ENCODE measurements around the gene NRCAM.
"Not testable (repeated sequence)": the region's sequence is repeated elsewhere in the genome, so short reads cannot be mapped to it uniquely, and the experiment has no call there.

NRCAM gene

DNA sequence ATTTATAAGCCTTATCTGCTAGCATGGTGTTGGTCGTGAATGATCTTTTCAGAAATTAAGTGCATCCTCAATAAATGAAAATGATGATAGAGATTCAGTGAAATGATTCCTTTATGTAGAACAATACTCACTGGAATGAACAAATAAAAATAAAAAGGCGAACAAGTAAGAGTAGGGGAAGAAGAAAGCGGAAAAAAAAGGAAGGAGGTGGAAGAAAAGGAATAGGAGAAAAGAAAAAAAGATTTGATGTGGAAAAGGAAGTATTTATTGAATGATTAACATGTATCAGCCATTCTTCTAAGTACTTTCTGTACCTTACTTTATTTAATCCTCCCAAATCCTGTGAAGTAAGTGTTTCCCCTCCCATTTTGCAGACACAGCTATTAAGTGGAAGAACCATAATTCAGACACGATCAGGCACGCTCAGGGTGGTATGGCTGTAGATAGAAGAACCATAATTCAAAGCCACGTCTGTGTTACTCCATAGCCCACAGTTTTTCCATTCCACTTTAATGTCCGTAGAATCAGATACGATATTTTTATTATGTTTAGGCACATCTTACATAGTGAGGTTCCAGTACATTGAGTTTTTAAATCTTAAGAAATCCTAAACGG, 169.8 kb downstream of the NRCAM start:
- in situ Hi-C loops (cut with MboI; ENCODE audit: low sequenced_read_pairs) = no loop called here

DNA sequence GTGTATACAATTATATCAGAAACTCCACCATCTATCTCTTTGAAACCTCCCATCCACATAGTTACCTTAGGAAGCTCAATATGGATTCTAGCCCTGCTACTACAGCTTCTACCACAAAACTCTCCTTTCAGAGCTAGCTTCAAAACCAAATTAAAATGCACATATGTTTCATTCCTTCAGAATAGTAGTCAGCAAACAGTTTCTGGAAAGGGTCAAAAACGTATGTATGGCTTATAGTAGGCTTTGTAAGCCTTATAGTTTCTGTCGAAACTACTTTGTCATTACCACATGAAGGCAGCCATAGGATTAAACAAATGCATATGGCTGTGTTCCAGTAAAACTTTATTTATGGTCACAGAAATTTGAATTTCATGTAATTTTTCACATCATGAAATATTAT, 170.5 kb downstream of the NRCAM start:
- in situ Hi-C loops (cut with MboI; ENCODE audit: low sequenced_read_pairs) = no loop called here

DNA sequence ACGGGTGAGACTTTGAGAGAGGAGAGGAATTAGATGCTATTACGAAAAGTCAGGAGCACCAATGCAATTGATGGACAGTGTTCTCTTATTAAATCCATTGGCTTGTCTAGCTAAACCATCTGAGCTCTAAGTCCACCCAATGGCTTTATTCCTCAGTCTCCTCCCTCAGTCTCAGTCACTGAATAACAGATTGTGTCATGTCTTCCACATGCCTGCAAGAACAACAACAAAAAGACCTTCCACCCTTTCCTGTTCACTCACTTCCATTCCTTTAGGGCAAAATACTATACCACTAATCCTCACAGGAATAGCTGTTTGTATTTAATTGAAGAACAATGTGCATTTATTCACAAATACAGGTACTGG, 171.2 kb downstream of the NRCAM start:
- in situ Hi-C loops (cut with MboI; ENCODE audit: low sequenced_read_pairs) = no loop called here

DNA sequence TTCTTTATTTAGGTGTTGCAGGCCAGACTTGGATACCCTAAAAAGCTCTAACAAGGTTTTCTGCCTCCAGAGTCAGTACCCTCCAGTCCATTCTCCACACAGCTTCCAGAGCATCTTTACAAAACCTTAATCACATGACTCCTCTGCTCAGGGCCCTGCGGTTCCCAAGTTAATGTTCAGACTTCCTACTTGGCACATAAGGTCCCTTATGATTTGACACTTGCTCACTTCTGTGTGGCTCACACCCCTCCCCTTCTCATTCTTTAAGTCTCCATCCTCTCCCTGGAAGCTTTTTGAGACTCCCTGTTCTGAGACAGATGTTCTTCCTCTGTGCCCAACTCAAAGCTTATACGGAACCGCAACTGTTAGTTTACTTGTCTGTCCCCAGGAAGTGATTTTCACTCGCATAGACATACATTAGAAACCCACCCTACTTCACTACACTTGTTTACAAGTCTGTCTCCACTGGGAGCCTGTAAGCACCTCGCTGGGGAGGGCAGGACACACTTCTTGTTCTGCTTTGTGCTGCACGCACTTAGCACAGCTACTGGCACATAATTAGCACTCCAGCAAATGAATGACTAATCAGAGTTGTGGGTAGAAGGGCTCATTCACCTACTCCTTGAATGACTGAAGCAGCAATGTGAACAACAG, 171.8 kb downstream of the NRCAM start:
- in situ Hi-C loops (cut with MboI; ENCODE audit: low sequenced_read_pairs) = no loop called here

DNA sequence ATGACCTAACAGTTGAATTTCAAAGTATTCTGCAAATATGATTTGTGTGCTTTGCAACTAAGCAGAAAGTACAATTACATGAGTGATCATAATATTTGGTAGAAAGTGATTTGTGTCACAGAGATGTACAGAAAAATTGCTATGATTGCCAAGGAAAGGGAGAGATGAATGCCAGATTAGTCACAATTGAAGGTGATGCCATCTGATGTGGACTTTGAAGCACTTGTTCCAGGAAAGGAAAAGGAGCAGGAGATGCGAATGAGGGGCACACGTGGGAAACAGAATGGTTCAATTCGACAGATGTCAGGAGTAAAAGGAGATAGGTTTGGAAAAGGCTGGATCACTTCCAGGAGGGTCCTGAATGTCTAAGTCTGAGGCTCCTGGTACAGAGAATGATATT, 173.0 kb downstream of the NRCAM start:
- in situ Hi-C loops (cut with MboI; ENCODE audit: low sequenced_read_pairs) = no loop called here

DNA sequence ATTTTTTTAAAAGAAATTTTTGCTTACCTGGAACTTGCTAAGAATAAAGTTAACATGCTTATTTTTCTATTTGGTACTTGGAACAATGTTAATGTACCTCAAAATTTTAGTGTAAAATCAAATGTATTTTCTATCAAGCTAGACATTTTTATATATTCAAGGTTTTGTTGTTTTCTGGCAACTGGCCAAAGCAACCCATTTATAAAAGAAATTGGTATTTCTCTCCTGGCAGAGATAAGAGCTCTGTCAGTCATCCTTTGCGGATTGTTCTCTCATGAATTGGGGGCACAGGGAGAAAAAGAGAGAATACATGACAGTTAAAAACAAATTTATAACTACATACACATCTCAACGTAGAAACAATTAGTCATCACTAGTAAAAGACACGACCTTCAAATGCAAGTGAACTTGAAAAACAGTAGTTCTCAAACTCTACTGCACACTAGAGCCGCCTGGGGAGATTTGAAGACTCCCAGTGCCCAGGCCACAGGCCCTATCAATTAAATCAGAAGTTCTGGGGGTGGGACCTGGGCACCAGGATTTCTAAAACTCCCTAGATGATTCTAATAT, 173.7 kb downstream of the NRCAM start:
- in situ Hi-C loops (cut with MboI; ENCODE audit: low sequenced_read_pairs) = no loop called here

DNA sequence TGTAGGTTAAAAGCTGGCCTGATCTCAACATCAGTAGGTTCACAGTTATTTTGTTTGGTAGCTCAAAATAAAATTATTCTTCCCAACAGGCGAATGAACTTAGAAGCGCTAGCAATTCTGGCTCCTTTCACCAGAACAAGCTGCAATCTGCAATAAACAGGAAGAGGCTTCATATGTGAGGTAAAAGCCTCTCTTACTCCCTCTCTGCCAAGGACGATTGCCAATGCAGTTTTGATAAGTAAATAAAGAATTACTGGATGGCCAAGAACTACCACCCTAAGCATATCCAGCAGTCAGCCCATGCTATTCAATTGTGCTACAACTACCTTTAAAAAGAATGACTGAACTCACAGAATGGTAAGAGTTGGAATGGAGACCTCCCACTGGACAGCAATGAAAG, 176.1 kb downstream of the NRCAM start:
- in situ Hi-C loops (cut with MboI; ENCODE audit: low sequenced_read_pairs) = no loop called here

DNA sequence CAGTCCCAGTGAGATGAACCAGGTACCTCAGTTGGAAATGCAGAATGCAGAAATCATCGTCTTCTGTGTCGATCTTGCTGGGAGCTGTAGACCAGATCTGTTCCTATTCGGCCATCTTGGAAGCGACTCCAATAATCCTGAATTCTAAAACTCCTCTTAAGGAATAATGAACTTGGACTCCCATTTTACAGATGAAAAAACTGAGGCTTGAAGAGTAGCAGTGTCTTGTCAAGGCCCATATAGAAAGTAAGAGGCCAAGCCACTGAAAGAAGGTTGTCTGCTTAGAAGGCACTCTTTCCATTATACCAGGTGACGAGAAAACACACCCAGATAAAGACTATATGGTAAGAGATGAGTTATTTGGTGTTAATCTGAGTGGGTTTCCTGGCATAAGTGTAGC, 177.5 kb downstream of the NRCAM start:
- in situ Hi-C loops (cut with MboI; ENCODE audit: low sequenced_read_pairs) = no loop called here

DNA sequence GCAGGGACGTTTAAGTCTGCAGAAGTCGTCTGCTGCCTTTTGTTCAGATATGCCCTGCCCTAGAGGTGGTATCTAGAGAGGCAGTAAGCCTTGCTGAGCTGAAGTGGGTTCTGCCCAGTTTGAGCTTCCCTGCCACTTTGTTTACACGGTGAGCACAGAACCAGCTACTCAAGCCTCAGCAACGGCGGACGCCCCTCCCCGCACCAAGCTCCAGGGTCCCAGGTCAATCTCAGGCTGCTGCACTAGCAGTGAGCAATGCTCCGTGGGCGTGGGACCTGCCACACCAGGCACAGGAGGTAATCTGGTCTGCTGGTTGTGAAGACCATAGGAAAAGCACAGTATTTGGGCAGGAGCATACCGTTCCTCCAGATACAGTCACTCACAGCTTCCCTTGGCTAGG, 178.0 kb downstream of the NRCAM start:
- in situ Hi-C loops (cut with MboI; ENCODE audit: low sequenced_read_pairs) = no loop called here

DNA sequence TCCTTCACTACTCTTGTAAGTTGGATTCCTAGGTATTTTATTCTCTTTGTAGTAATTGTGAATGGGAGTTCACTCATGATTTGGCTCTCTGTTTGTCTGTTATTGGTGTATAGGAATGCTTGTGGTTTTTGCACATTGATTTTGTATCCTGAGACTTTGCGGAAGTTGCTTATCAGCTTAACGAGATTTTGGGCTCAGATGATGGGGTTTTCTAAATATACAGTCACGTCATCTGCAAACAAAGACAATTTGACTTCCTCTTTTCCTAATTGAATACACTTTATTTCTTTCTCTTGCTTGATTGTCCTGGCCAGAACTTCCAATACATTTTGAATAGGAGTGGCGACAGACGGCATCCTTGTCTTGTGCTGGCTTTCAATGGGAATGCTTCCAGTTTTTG, 181.8 kb downstream of the NRCAM start:
- in situ Hi-C loops (cut with MboI; ENCODE audit: low sequenced_read_pairs) = not testable (repeated sequence)

DNA sequence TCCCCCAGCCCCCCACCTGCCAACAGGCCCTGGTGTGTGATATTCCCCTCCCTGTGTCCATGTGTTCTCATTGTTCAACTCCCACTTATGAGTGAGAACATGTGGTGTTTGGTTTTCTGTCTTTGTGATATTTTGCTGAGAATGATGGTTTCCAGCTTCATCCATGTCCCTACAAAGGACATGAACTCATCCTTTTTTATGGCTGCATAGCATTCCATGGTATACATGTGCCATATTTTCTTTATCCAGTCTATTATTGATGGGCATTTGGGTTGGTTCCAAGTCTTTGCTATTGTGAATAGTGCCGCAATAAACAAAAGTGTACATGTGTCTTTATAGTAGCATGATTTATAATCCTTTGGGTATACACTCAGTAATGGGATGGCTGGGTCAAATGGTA, 183.3 kb downstream of the NRCAM start:
- in situ Hi-C loops (cut with MboI; ENCODE audit: low sequenced_read_pairs) = not testable (repeated sequence)

DNA sequence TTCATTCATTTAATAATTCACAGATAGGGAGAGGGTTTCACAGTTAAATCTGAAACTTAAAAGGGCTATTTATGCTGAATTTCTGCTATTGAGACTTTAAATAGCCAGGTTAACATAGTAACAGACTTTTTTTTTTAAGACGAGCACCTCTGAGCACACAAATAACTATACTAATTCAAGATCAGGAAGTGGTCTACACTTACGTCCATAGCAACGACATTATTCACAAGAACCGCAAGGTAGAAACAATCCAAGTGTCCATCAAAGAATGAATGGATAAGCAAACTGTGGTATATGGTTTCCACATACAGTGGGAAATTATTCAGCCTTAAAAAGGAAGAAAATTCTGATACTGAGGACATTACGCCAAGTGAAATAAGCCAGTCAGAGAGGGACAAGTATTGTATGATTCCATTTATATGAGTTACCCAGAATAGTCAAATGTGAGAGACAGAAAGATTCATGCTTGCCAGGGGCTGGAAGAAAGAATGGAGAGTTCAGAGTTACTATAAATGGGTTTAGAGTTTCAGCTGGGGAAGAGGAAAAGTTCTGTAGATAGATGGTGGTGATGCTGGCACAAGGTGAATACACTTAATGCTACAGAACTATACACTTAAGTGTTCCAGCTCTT, 185.7 kb downstream of the NRCAM start:
- in situ Hi-C loops (cut with MboI; ENCODE audit: low sequenced_read_pairs) = no loop called here

DNA sequence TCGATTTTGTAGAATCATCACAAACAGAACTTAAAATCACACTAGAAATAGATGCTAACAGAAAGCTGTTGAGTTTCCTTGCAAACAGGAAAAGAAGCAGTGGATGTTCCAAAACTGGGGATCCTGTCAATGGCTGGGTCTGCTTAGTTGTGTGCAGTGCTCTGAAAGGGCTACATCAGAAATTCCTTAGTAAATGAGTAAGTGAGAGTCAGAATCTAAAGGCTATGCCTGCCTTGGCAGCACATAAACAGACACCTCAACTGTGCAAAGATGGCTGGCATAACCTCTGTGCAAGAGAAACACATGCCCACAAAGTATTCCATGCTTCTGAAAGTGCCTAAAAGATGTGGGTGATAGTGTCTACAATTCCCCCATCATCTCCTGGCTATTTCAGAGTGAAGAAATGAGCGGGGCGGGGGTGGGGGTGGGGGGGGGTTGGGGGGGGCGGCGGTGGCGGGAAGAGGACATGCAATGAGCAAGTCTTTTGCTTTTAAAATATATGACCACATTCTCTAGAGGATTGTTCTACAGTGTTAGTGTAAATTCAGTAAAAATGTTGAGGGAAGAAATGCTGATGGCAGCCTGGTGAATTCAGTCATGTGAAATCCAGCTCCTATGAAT, 187.9 kb downstream of the NRCAM start:
- in situ Hi-C loops (cut with MboI; ENCODE audit: low sequenced_read_pairs) = no loop called here

DNA sequence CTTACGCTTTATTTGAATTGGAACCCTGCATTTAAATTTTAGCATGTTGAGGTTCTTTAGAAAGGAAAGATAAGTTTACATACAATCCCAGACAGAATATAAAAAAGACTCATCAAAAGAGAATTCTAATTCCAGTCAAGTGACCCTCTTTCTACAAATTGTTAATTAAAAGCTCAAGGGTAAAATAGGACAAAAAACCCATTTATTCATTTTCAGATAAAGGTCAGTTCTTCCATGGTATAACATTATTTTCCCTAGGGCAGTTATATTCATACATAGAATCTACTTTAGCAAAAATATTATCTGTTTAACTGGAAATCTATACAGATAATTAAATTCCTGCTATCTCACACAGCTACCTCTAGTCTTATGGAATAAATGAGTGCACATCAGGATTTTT, 188.6 kb downstream of the NRCAM start:
- in situ Hi-C loops (cut with MboI; ENCODE audit: low sequenced_read_pairs) = no loop called here

DNA sequence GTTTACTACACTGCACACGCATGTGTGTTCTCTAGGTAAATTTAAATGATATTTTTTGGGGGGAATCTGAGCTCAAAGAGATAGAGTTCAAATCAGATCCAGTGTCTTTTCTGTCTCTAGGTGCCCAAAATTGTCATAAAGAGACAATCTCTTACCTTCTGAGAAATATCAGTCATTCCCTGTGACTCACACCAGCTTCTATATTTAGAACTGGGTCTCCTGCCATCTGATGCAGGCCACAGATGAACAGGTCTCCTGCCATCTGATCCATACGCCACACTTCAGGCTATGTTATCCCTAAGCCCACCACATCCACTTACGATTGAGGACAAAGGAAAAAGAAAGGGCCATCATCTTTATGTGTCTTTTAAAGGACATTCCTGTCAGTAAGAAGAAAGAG, 189.7 kb downstream of the NRCAM start:
- in situ Hi-C loops (cut with MboI; ENCODE audit: low sequenced_read_pairs) = no loop called here

DNA sequence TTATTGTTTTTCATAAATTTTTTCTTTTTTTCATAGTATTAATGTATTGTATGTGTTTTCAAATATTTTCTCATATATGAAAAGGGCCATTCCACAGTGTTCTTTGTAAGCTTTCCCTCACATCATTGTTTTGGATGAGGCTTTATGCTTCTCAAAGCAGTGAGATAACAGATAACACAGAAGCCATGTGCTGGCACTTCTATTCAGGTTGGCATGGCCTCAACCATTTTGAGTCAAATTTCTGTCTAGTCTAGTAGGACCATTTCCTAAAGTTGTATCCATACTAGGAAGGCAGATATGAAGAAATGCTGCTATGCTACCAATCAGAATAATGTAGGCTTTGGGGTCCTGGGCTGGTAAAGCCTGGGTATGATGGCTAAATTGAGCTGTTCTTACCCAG, 190.2 kb downstream of the NRCAM start:
- in situ Hi-C loops (cut with MboI; ENCODE audit: low sequenced_read_pairs) = no loop called here

DNA sequence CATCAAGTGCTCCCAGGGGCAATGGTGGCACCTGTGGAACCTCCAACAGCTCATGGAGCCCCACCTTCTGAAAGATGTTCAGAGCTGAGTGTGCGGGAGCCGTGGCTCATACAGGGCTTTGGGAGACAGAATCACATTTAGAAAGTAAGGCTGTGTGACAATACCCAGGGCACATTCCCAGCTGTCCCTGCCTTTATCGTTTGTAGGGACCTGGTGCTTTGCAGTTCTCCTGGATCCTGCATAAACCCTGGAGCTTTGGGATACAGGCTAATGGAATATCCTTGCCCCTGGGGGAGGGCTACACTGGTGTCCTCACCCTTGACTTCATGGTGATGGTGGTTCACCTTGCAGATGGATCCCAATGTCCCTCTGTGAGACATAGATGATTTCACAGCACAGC, 191.2 kb downstream of the NRCAM start:
- in situ Hi-C loops (cut with MboI; ENCODE audit: low sequenced_read_pairs) = no loop called here

DNA sequence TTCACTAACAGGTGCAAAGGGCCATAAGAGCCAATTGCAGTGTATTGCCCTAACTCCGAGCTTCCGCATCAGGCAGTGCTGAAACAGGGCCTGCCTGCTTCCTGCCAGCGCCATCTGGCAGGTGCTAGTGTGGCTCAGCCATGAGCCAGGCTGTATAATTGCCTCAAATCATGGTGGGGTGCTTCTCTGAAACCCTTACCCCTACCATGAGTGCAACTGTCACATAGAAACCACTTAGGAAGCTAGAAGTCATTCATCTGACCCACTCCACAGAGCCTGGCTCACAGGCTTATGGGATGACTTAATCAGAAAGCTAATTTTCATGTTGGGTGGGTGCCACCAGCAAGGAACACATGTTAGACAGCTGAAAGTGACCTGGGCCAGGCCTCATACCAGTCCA, 192.8 kb downstream of the NRCAM start:
- in situ Hi-C loops (cut with MboI; ENCODE audit: low sequenced_read_pairs) = no loop called here

DNA sequence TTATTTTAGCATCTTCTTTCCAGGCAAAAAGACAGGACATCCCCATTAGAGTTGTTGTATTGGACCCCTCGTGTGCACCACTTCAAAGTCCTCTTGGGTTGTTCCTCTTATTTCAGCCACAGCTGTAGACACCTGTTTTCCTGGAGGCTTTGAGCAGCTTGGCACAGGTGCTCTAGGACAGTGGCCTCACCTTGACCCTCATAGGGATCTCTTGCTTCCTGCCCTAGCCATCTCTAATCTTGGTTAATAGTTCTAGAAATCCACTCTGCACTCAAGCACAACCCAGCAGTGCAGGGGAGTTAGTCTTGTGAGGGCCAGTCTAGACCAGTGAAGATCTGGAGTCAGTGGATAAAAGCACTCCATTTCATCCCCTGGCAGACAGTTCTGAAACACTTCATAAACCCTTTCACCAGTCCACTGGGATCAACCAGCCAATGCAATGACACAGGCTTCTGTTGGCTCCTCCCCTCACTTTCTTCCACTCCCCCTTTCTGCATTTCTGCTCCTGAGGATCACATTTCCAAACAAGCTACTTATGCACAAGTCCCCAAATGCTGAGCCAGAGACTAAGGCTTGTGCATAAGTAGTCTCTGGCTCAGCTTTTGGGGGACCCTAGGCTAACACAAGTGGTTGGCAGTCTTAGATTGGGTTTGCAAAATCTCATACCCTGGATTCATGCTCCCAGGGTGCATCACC, 194.5 kb downstream of the NRCAM start:
- in situ Hi-C loops (cut with MboI; ENCODE audit: low sequenced_read_pairs) = no loop called here

DNA sequence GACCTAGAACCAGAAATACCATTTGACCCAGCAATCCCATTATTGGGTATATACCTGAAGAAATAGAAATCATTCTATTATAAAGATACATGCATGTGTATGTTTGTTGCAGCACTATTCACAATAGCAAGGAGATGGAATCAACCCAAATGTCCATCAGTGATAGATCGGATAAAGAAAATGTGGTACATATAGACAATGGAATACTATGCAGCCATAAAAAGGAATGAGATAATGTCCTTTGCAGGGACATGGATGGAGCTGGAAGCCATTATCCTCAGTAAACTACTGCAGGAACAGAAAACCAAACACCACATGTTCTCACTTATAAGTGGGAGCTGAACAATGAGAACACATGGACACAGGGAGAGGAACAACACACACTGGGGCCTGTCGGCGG, 196.8 kb downstream of the NRCAM start:
- in situ Hi-C loops (cut with MboI; ENCODE audit: low sequenced_read_pairs) = not testable (repeated sequence)

DNA sequence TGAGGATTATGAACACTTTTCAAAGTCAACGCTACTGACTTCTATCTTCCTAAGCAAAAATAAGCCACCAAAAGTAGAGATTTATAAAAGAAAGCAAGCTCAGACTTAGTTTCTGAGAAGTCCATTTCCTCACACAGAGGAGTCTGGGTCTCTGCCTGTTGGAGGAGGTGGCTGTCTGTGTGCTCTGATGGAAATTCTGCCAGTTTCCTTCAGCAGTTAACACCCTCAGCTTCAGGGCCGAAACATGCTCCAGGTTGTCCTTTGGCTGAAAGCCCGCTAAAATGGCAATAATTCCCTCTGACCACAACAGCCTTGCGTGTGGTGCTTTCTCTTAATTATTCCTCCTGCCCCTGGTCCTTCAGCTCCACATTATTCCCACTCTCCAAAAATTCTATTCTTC, 198.3 kb downstream of the NRCAM start:
- in situ Hi-C loops (cut with MboI; ENCODE audit: low sequenced_read_pairs) = no loop called here

Measured in HL-60/S4 treated with phorbol 12-myristate 13-acetate at 8.2 ng/mL for 4 days and 3 days (cell line).